SU-DHL-6 (cell line): ENCODE measurements around the gene UQCRFS1.

Source experiments
- H2AFZ ChIP-seq: fragments of 200-600 bp; sonication (generic); 2 replicates; pipeline ENCODE4 v1.6.1; 2014; ENCODE audit warnings: low read depth, mild to moderate bottlenecking, moderate library complexity, mixed read lengths, antibody characterized with exemption, low read length; ENCODE audit not compliant: severe bottlenecking
- H3F3A ChIP-seq: fragments of 200-600 bp; shearing (Covaris generic); 2 replicates; pipeline ENCODE4 v1.6.0; 2016; ENCODE audit warnings: antibody characterized with exemption, mild to moderate bottlenecking; ENCODE audit not compliant: insufficient read depth
- H3K27ac ChIP-seq: fragments of 200-600 bp; sonication (generic); 2 replicates; pipeline ENCODE4 v1.5.1; 2016; ENCODE audit warnings: low read depth, mild to moderate bottlenecking, low read length, moderate library complexity, mixed read lengths
- H3K27me3 ChIP-seq: fragments of 200-600 bp; sonication (generic), shearing (Covaris generic); 2 replicates; pipeline ENCODE4 v1.6.0; 2014; ENCODE audit warnings: mild to moderate bottlenecking, low read length
- H3K36me3 ChIP-seq: fragments of 200-600 bp; sonication (generic); 2 replicates; pipeline ENCODE4 v1.6.1; 2014; ENCODE audit warnings: mild to moderate bottlenecking, low read length, mixed read lengths
- H3K4me2 ChIP-seq: fragments of 300-600, 200-600 bp; shearing (Covaris generic), sonication (generic); 2 replicates; pipeline ENCODE4 v1.6.0; 2014; ENCODE audit warnings: low read length, low read depth, mild to moderate bottlenecking; ENCODE audit not compliant: poor library complexity, severe bottlenecking
- H3K4me3 ChIP-seq: fragments of 200-600 bp; sonication (generic); 2 replicates; pipeline ENCODE4 v1.5.1; 2014; ENCODE audit warnings: antibody characterized with exemption, low read length, mild to moderate bottlenecking, mixed read lengths; ENCODE audit not compliant: insufficient read depth, poor library complexity, severe bottlenecking
- H3K79me2 ChIP-seq: fragments of 200-600 bp; sonication (generic); 2 replicates; pipeline ENCODE4 v1.6.1; 2014; ENCODE audit warnings: mild to moderate bottlenecking, low read length, moderate library complexity; ENCODE audit not compliant: insufficient read depth
- H3K9ac ChIP-seq: fragments of 200-600 bp; sonication (generic); 2 replicates; pipeline ENCODE4 v1.7.0; 2014; ENCODE audit warnings: mild to moderate bottlenecking, low read length
- H3K9me2 ChIP-seq: fragments of 200-600 bp; sonication (generic); replicated peaks from 2 replicates; pipeline ENCODE4 v1.6.1; 2014; ENCODE audit warnings: low read length; ENCODE audit not compliant: insufficient read depth
- H3K9me3 ChIP-seq: fragments of 200-600 bp; sonication (generic); 2 replicates; pipeline ENCODE4 v1.6.1; 2014; ENCODE audit warnings: low read length, mixed read lengths; ENCODE audit not compliant: insufficient read depth
- H4K20me1 ChIP-seq: fragments of 200-600 bp; sonication (generic); 2 replicates; pipeline ENCODE4 v1.6.1; 2014; ENCODE audit warnings: low read depth, mild to moderate bottlenecking, antibody characterized with exemption, low read length, moderate library complexity, mixed read lengths
- EZH2phosphoT487 ChIP-seq: fragments of 200-600 bp; sonication (generic), shearing (Covaris generic); conservative IDR thresholded peaks from 2 replicates; pipeline ENCODE4 v1.6.1; 2018; ENCODE audit warnings: mild to moderate bottlenecking, antibody characterized with exemption, low read length, moderate library complexity, mixed read lengths
- TF ChIP-seq, protein P1 (sequence below): fragments of 200-600 bp; sonication (generic); IDR thresholded peaks from one replicate; pipeline ENCODE4 v1.5.1; 2017; ENCODE audit warnings: antibody characterized with exemption, mild to moderate bottlenecking, low read length, moderate library complexity; ENCODE audit not compliant: insufficient read depth, poor library complexity, severe bottlenecking

UQCRFS1 gene

DNA sequence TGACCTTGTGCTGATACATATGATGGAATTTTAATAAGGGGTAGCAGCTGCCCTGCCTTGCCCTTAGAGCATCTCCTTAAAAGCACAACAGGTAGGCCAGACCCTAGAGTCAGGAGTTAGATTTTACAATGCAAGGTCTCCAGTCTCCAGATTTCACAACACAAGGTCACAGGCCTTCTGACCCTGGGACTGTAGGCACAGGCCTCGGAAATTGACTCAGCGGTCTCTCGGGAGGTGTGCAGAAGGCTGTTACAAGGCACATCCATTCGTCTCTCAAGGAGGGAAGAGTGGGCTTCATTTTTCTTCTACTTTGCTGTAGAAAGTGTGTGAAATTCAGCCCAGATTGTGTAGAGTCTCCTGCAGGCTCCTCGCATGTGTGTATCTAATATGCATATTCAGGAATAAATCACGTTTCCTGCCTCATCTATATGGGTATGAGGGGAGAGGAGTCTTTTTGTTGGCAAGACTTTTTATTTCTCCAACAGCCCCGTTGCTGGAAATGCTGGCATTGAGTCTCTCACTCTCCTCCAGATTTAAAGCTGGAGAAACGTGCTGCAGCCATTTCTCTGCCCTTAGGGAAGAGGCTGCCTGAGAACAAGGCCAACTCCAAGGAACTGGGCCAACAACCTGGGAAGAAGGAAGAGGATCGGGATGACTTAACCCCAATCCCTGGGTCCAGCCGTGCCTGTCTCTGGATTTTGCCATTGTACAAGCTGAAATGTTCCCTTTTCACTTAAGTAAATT, 24.5 kb downstream of the UQCRFS1 start:
- no peak overlapping the region for H3K27ac ChIP-seq
- H3K36me3 ChIP-seq = no peaks in the 10 kb centered on the region
- H3K9me2 ChIP-seq = no peaks in the 10 kb centered on the region
- H3K27me3 ChIP-seq = no peaks in the 10 kb centered on the region
- no peak overlapping the region for H3K4me3 ChIP-seq
- no peaks in the 10 kb centered on the region for H3K79me2 ChIP-seq
- H4K20me1 ChIP-seq = no peaks in the 10 kb centered on the region
- no peak overlapping the region for H3K4me2 ChIP-seq
- no peak for TF ChIP-seq EZH2phosphoT487
- TF ChIP-seq, protein P1, sequence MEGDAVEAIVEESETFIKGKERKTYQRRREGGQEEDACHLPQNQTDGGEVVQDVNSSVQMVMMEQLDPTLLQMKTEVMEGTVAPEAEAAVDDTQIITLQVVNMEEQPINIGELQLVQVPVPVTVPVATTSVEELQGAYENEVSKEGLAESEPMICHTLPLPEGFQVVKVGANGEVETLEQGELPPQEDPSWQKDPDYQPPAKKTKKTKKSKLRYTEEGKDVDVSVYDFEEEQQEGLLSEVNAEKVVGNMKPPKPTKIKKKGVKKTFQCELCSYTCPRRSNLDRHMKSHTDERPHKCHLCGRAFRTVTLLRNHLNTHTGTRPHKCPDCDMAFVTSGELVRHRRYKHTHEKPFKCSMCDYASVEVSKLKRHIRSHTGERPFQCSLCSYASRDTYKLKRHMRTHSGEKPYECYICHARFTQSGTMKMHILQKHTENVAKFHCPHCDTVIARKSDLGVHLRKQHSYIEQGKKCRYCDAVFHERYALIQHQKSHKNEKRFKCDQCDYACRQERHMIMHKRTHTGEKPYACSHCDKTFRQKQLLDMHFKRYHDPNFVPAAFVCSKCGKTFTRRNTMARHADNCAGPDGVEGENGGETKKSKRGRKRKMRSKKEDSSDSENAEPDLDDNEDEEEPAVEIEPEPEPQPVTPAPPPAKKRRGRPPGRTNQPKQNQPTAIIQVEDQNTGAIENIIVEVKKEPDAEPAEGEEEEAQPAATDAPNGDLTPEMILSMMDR = no peak
- H3K9me3 ChIP-seq = no peaks in the 10 kb centered on the region
- no peak overlapping the region for H2AFZ ChIP-seq
- no peaks in the 10 kb centered on the region for H3F3A ChIP-seq
- no peak overlapping the region for H3K9ac ChIP-seq

DNA sequence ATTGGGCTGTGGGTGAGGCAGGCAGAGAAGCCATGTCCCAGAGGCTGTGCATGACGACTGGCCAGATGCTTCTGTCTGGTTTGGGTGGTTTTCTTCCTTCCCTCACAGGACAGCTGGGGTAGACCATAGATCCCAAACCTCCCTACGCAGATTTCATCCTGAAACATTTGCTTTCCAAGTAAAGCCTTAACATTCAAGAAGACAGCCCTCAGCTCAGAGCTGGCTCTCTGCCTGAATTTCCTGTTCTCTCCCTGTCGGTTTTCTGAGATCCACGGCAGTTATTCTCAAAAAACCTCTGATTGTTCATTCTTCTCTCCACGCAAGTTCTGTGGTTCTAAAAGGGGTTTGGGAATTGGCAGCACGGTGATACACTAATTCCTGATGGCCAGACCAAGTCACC, 25.3 kb downstream of the UQCRFS1 start:
- Histone ChIP-seq H3K27me3 (no peaks in the 10 kb centered on the region), H3F3A (no peaks in the 10 kb centered on the region), H3K9ac (no peak overlapping the region), H3K36me3 (no peaks in the 10 kb centered on the region), H4K20me1 (no peaks in the 10 kb centered on the region), H3K4me2 (no peak overlapping the region), H3K9me3 (no peaks in the 10 kb centered on the region), H2AFZ (no peak overlapping the region), H3K4me3 (no peak overlapping the region), H3K9me2 (no peaks in the 10 kb centered on the region), H3K27ac (no peak overlapping the region), H3K79me2 (no peaks in the 10 kb centered on the region)
- TF ChIP-seq, protein P1 = no peak
- TF ChIP-seq EZH2phosphoT487 = no peak

DNA sequence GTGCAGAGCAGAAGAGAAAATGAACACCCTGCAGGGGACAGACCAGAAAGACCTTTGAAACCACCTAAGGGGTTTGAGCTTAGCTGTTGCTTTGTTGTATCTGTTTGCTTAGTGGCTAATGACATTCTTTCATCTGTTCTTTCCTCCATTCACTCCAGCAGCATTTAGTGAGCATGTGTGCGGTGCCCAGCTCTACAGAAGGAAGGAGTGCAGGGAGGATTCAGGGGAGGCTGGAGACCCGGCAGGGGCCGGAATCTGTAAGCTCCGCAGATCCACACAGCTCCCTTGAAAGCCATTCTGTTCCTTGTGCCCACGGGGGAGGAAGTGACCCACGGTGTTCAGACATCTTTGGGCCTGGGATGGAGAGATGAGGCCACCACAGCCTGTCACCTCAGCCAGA, 27.5 kb downstream of the UQCRFS1 start:
- Histone ChIP-seq H3K36me3 (no peaks in the 10 kb centered on the region), H3K9me3 (no peaks in the 10 kb centered on the region), H3K4me3 (no peak overlapping the region), H3K9ac (no peak overlapping the region), H2AFZ (no peak overlapping the region), H3K27ac (no peak overlapping the region), H3K27me3 (no peaks in the 10 kb centered on the region), H3F3A (no peaks in the 10 kb centered on the region), H3K4me2 (no peak overlapping the region), H3K79me2 (no peaks in the 10 kb centered on the region), H4K20me1 (no peaks in the 10 kb centered on the region), H3K9me2 (no peaks in the 10 kb centered on the region)
- no peak for TF ChIP-seq EZH2phosphoT487
- TF ChIP-seq, protein P1 = no peak
